ENCODE results near the gene RBMS3. TPM values are rescaled to one million over a fixed set of nuclear protein-coding genes. Genes with fewer than 3 reads are reported as not detected.

Gene RBMS3
- total RNA-seq, 1 experiment from 2014 or later = 8.7 TPM

DNA sequence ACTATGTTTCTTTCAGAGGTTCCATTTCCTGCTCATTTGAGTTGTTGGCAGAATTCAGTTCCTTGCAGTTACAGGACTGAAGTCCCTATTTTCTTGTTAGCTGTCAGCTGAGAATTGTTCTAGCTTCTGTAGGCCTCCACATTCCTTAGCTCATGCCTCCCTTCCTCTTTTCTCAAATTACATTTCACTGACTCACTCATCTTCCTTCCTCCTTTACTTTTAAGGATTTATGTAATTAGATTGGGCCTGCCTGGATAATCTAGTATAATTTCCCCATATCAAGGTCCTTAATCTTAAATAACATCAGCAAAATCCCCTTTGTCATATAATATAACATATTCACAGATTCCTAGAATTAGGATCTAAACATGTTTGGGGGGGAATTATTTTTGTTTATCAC, 40.6 kb upstream of the RBMS3 start (continued):
- TF ChIP-seq, protein P1, sequence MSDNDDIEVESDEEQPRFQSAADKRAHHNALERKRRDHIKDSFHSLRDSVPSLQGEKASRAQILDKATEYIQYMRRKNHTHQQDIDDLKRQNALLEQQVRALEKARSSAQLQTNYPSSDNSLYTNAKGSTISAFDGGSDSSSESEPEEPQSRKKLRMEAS (CRISPR knock-in tag; IDR thresholded peaks at IDR 0.05) = no peak
- TF ChIP-seq ZNF121 (CRISPR knock-in tag; IDR thresholded peaks at IDR 0.05) = no peak
- TF ChIP-seq JAZF1 (CRISPR knock-in tag; IDR thresholded peaks at IDR 0.05) = no peak

DNA sequence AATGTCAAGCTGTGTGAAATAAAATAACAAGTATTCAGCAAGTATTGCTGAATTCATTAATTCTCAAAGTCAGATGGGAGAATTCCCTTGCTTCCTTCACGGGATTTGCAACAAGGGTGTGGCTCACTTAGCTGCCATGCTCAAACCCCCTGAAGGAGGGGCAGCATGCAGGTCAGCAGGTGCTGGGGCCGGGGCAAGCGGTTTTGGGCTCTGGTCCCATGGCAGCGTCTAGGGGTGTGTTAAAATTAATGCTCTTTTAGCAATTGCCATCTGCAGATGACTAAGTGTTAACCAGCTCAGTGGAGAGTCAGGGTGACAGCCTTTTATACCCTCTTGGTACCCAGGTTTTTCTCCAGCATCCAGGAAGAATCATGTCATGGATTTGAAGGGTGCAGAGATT, 40.0 kb upstream of the RBMS3 start:
- DNase-seq (ENCODE audit: low spot score) (no peak), ATAC-seq (no peak)
- H3K27me3 Mint-ChIP-seq (ENCODE audit: low read depth) = no peaks in the 10 kb centered on the region
- no peak overlapping the region for H3K27ac Mint-ChIP-seq
- TF ChIP-seq, protein P2, sequence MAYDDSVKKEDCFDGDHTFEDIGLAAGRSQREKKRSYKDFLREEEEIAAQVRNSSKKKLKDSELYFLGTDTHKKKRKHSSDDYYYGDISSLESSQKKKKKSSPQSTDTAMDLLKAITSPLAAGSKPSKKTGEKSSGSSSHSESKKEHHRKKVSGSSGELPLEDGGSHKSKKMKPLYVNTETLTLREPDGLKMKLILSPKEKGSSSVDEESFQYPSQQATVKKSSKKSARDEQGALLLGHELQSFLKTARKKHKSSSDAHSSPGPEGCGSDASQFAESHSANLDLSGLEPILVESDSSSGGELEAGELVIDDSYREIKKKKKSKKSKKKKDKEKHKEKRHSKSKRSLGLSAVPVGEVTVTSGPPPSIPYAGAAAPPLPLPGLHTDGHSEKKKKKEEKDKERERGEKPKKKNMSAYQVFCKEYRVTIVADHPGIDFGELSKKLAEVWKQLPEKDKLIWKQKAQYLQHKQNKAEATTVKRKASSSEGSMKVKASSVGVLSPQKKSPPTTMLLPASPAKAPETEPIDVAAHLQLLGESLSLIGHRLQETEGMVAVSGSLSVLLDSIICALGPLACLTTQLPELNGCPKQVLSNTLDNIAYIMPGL (CRISPR knock-in tag; IDR thresholded peaks at IDR 0.05) = no peak
- TF ChIP-seq CBFB (CRISPR knock-in tag; IDR thresholded peaks at IDR 0.05; ENCODE audit: low read depth) (no peak), ZNF232 (CRISPR knock-in tag; IDR thresholded peaks at IDR 0.05) (no peak), OVOL2 (CRISPR knock-in tag; IDR thresholded peaks at IDR 0.05; ENCODE audit: borderline replicate concordance) (no peak), KAT7 (CRISPR knock-in tag; IDR thresholded peaks at IDR 0.05; ENCODE audit: borderline replicate concordance) (no peak), ZNF121 (CRISPR knock-in tag; IDR thresholded peaks at IDR 0.05) (no peak), ATF1 (CRISPR knock-in tag; IDR thresholded peaks at IDR 0.05) (no peak), GTF2I (CRISPR knock-in tag; conservative IDR thresholded peaks at IDR 0.05) (no peak), NFE2L1 (CRISPR knock-in tag; IDR thresholded peaks at IDR 0.05) (no peak), ZNF138 (CRISPR knock-in tag; conservative IDR thresholded peaks at IDR 0.05) (no peak)
- TF ChIP-seq, protein P3, sequence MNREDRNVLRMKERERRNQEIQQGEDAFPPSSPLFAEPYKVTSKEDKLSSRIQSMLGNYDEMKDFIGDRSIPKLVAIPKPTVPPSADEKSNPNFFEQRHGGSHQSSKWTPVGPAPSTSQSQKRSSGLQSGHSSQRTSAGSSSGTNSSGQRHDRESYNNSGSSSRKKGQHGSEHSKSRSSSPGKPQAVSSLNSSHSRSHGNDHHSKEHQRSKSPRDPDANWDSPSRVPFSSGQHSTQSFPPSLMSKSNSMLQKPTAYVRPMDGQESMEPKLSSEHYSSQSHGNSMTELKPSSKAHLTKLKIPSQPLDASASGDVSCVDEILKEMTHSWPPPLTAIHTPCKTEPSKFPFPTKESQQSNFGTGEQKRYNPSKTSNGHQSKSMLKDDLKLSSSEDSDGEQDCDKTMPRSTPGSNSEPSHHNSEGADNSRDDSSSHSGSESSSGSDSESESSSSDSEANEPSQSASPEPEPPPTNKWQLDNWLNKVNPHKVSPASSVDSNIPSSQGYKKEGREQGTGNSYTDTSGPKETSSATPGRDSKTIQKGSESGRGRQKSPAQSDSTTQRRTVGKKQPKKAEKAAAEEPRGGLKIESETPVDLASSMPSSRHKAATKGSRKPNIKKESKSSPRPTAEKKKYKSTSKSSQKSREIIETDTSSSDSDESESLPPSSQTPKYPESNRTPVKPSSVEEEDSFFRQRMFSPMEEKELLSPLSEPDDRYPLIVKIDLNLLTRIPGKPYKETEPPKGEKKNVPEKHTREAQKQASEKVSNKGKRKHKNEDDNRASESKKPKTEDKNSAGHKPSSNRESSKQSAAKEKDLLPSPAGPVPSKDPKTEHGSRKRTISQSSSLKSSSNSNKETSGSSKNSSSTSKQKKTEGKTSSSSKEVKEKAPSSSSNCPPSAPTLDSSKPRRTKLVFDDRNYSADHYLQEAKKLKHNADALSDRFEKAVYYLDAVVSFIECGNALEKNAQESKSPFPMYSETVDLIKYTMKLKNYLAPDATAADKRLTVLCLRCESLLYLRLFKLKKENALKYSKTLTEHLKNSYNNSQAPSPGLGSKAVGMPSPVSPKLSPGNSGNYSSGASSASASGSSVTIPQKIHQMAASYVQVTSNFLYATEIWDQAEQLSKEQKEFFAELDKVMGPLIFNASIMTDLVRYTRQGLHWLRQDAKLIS (CRISPR knock-in tag; IDR thresholded peaks at IDR 0.05; ENCODE audit: borderline replicate concordance) = no peak
- TF ChIP-seq, protein P4, sequence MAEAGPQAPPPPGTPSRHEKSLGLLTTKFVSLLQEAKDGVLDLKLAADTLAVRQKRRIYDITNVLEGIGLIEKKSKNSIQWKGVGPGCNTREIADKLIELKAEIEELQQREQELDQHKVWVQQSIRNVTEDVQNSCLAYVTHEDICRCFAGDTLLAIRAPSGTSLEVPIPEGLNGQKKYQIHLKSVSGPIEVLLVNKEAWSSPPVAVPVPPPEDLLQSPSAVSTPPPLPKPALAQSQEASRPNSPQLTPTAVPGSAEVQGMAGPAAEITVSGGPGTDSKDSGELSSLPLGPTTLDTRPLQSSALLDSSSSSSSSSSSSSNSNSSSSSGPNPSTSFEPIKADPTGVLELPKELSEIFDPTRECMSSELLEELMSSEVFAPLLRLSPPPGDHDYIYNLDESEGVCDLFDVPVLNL (CRISPR knock-in tag; IDR thresholded peaks at IDR 0.05; ENCODE audit: borderline replicate concordance, low read depth) = no peak
- TF ChIP-seq, protein P5, sequence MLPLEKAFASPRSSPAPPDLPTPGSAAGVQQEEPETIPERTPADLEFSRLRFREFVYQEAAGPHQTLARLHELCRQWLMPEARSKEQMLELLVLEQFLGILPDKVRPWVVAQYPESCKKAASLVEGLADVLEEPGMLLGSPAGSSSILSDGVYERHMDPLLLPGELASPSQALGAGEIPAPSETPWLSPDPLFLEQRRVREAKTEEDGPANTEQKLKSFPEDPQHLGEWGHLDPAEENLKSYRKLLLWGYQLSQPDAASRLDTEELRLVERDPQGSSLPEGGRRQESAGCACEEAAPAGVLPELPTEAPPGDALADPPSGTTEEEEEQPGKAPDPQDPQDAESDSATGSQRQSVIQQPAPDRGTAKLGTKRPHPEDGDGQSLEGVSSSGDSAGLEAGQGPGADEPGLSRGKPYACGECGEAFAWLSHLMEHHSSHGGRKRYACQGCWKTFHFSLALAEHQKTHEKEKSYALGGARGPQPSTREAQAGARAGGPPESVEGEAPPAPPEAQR (CRISPR knock-in tag; IDR thresholded peaks at IDR 0.05) = no peak
- TF ChIP-seq, protein P6, sequence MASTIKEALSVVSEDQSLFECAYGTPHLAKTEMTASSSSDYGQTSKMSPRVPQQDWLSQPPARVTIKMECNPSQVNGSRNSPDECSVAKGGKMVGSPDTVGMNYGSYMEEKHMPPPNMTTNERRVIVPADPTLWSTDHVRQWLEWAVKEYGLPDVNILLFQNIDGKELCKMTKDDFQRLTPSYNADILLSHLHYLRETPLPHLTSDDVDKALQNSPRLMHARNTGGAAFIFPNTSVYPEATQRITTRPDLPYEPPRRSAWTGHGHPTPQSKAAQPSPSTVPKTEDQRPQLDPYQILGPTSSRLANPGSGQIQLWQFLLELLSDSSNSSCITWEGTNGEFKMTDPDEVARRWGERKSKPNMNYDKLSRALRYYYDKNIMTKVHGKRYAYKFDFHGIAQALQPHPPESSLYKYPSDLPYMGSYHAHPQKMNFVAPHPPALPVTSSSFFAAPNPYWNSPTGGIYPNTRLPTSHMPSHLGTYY (CRISPR knock-in tag; IDR thresholded peaks at IDR 0.05) = no peak
- CTCF ChIA-PET = no interaction called here
- POLR2A ChIA-PET = no interaction called here
- H3K4me3 Mint-ChIP-seq = no peak overlapping the region
- H3K9me3 Mint-ChIP-seq = peaks cover 15% of the 10 kb centered on the region
- peaks cover 4% of the 10 kb centered on the region; the same call in 1 of the 2 replicates for H3K36me3 Mint-ChIP-seq
- H3K4me1 Mint-ChIP-seq = peaks cover 39% of the 10 kb centered on the region

Measured in WTC11 (cell line).